Glomerular visceral epithelial cell (primary cell): ENCODE results near the gene CYTH1.

ENCODE experiments used
- DNase-seq: peaks from one replicate; pipeline ENCODE4 v3.0.0-alpha.2; 2016; ENCODE audit errors: extremely low spot score

Gene CYTH1, protein sequence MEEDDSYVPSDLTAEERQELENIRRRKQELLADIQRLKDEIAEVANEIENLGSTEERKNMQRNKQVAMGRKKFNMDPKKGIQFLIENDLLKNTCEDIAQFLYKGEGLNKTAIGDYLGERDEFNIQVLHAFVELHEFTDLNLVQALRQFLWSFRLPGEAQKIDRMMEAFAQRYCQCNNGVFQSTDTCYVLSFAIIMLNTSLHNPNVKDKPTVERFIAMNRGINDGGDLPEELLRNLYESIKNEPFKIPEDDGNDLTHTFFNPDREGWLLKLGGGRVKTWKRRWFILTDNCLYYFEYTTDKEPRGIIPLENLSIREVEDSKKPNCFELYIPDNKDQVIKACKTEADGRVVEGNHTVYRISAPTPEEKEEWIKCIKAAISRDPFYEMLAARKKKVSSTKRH

DNA sequence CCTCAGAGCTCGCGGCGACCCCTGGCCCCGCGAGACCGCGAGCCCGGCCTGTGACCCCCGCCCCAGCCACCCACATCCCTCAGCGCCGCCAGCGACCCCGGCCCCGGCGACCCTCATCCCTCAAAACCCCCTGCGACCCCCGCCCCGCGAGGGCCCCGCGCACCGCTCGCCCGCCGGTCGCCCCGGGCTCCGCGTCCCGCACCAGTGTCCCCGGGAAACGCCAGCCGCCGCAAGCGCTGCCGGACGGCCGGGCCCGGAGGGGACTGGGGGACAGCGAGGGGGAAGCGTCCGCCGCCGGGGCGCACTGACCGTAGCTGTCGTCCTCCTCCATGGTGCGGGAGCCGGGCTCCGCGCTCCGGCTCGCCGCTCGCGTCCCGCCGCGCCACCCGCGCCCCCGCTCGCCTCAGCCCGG lies at the start of gene CYTH1:
Gene CYTH1, minus strand, starts transcription at position 381 of the 412 bp plus-strand sequence. Its CDS starts 50 bp downstream, at position 331.
- no peak for DNase-seq

DNA sequence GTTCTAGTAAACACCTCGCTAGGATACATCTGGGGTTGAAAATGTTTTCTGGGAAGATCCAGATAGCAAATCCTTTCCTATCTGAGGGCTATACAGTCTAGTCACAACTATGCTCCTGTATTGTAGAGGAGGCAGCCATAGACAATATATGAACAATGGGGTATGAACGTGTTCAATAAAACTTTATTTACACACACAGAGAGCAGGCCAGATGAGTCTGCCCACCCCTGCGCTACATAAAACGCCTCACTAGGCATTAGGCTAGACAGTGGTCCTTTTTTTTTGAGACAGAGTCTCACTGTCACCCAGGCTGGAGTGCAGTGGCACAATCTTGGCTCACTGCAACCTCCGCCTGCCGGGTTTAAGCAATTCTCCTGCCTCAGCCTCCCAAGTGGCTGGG lies 47.4 kb upstream of the CYTH1 start:
- DNase-seq, result no peak

DNA sequence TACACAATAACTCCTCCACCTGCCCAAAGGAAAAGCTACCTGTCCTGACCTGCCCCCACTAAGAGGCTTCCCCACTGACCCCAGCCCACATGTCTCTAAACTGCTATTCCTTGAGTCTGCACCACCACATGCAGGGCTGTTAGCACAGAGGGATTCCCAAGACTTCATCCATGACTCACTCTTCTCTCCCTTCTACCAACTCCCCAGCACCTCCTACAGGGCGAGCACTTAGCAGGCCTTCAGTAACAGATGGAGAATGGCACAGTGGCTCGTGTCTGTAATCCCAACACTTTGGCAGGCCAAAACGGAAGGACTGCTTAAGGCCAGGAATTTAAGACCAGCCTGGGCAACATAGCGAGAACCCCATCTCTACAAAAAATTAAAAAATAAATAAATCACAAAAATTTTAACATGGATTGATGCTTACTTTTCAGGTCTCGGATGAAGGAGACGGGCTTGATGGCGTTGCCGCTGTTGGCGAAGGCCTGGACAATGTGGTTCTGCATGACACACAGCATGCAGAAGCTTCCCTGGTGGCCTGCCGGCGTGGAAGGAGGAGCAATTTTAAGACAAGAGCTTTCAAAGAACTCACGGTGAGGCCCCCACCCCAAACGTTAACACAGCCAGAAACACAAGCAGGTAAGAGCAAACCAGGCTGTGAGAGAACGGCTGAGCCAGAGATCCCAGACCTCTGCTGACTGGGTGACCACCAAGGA lies 46.6 kb upstream of the CYTH1 start:
- DNase-seq, result peak; percentile 25

DNA sequence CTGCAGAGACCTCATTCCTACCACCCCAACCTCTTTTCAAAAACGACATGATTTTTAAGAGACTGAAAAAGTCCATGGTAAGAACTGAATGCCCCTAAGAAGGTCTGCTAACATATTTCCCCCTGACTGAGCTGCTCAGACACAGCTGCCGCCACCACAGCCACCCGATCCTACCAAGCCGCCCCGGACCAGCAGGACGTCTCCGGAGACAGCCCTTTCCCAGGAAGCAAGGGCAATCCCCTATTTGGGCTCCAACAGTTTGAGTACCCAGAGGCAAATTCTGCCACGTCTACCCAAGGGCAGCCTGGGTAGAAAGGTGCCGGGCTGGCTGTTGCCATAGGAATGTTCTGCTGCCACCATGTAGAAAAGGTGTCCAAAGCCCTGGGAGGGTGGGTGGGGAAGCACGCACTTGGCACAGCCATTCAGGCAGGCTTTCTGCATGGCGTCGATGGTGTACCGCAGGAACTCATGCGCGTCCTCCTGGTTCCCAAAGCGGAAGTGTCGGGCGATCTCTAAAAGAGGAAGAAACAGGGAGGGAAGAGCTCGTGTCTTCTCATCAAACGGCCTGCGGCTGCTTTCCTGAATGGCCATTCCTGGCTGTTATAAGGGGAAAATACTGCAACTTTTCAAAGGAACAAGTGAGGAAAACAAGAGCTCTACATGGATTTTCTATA lies 44.9 kb upstream of the CYTH1 start:
- no peak for DNase-seq

DNA sequence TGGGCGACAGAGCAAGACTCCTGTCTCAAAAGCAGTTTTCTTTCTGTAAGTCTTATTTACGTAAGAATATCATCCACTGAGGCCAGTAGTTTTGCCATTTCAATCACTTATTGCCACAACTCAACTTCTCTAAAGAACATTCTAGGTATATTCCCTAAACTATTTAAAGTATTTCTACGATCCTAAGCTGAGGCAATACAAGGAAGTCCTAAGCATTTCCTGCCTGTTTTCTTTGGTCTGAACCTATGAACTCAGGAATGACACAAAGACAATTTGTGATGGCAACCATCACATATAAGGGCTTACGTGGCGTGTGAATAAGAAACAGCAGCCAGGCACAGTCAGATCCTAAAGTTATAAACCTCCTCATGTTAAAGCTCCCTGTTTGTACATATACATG lies 44.3 kb upstream of the CYTH1 start:
- no peak for DNase-seq

DNA sequence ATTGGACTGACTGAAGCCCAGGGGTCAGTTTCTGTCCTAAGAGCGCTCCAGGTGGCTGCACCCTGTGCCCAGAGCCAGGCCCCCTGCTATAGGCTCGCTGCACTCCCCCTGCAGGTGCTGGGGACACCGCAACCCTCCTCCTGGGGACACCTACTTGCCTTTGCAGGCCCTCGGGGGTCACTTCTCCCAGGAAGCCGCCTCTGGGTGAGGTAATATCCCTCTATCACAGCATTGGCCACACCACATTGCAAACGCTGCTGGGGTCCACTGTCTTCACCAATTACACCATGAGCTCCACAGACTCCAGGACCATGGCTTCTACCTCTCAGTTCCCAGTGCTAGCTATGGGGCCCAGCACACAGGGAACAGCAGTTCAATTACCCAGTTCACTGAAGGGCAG lies 43.6 kb upstream of the CYTH1 start:
- DNase-seq, result no peak

DNA sequence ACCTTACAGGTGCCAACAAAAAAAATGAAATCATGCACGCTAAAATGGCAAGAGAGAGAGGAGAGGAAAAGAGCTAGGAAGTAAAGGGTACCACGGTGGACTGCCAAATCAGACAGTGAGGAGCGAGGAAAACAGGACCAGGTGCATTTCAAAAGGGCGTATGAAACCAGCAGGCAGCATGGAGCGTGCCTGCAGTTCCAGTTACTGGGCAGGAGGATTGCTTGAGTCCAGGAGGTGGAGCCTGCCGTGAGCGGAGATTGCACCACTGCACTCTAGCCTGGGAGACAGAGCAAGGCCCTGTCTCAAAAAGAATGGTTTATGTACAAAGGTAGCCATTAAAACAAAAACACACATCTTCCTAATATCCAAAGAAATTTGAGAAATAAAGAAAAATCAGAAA lies 42.2 kb upstream of the CYTH1 start:
- no peak for DNase-seq

DNA sequence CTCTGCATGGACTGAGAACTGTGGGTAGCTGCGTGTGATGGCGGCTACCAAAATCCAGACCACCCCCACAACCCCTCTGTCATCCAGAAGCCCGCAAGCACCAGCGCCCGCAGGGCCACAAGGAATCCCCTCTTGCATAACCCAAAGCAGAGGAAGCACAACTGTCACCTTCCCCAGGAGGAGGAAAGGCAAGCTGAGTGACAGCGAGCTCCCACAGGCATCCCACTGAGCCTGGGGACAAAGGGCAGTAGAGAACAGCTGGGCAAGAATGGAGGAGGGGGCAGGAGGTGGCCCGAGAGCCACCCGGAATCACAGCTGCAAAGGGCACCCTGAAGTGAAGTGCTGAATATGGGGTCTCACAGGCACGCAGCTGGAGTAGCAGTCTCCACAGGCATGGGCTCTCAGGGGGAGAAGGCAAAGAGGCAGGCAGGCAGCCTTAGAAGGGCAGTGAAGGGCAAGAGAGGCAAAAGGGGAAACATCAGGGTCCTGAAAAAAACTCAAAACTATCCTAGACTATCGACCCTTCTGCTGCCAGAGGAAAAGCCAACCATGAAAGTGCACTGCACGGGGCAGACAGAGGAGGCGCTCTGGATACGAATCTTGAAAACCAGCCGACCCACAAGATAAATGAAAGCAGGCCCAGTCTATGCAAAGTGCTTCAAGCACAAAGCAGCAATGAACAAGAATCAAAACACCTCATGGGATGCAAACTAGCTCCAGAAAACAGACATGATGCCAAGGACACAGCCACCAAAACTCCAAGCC lies 41.4 kb upstream of the CYTH1 start:
- DNase-seq, result no peak

DNA sequence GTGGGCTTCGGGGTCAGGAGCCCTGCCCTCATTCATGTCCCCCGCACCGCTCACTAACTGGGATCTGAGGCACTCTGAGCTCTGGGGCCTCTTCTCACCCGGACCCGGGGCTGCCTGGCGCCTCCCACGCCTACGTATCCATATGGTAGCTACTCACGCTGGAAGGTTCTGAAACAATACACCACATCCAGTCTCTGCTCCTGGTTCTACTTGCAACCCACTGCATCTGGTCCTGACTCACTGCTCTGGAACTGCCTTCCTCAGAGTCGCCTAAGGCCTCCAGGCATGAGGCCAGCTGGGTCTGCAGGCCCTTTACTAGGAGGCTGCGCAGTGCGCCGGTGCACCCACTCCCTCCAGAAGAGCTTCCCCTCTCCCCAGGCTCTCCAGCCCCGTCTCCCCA lies 40.5 kb upstream of the CYTH1 start:
- DNase-seq, result no peak

DNA sequence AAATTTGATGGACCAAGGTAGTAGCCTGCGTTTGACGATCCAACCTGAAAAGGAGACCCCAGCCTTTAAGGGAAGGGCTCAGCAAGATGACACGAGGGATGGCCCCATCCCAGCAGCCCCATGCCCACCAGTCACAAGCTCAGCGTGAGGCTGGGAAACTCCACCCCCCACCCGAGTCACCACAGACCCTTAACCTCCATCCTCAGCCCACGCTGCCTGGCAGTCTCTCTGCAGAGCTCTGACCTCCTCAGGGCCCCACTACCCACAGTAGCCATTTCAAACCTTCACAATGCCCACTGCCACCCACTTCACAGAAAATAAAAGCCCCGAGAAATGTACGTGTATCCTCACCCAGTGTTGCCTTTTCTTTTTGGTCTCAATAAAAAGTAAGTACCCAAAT lies 39.9 kb upstream of the CYTH1 start:
- DNase-seq, result no peak

DNA sequence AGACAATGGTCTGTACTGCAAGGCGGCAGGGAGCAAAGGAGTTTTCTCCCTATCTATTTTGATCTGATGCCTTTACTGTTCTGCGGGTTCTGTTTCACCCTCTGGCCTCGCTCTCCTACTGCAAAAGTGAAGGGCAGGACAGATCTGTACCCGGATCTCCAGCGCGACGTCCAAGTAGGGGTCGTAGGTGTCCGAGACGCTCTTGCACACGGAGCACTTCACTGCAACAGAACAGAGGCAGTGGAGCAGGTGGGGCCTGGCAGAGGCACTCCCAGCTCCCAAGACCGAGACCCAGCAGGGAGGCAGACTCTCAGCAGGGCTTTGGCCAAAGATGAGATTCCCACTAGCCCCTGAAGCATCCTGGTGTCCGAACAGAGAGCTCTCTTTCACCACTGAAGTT lies 38.8 kb upstream of the CYTH1 start:
- no peak for DNase-seq

DNA sequence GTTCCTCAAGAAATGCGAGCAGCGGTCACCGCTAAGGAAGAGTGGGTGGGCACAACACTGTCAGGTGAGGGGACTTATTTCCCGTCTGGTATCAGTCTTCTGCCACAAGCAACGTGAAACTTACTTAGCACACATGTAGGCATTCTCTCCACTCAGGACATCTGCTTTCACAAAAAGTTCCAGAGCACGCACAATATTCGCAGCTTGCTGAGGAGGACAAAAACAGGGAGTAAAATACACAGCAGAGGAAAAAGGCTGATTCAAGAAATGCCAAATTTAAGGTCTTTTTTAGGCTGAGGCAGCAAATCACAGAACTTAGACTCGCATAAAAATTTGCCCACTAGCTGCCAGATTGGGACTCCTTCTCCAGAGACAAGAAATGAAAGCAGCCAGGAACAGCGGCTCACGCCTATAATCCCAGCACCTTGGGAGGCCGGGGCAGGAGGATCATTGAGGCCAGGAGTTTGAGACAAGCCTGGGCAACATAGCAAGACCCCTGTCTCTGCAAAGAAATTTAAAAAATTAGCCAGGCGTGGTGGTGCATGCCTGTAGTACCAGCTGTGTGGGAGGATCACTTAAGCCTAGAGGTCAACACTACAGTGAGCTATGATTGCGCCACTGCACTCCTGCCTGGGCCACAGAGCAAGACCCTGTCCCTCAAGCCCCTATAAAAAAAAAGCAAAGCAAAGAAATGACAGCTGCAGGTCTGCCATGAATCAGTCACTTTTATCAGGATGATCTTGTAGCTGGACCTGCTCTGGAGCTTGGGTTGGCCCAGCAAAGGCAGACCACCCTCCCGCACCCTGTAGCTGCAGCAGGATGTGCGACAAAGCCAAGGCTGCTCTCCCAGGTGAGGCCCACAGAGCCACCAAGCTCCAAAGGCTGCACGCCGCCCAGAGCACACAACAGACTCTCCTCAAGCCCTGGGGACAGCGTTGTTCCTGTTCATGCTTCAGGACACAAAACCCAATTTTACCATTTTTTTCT lies 38.0 kb upstream of the CYTH1 start:
- no peak for DNase-seq

DNA sequence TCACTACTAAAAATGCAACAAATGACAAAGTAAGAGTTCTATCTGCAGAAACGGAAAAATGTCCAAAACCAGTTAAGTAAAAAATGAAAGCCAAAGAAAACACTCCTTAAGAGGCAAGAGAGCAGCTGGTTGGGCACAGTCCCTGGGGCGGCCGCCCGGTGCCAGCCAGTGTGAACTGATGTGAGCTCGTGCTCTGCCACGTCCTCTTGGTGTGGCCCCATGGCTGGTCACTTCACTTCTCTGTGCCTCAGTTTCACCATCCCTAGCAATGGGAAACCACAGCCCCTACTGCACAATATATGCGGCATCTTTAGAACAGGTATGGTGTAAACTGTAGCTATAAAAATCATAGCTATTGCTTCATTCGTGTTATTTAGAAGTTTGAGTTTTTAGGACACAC lies 37.3 kb upstream of the CYTH1 start:
- no peak for DNase-seq

DNA sequence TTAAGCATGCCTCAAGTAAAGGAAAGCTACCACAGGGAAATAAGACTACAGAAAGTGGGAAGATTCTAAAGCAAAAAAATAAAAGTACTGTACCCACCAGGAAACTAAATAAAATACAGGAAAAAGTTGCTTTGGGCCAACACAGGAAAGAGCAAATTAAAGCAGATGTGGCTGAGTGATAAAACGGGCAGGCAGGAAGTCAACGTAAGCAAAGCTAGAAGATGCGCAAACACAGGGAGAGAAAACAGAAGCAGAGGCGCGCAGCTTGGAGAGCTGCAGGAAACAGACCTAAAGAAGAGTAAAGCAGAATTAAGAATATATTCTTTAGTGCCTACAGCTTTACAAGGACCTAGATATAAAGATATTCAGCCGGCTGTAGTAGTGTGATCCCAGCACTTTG lies 36.9 kb upstream of the CYTH1 start:
- DNase-seq, result no peak

DNA sequence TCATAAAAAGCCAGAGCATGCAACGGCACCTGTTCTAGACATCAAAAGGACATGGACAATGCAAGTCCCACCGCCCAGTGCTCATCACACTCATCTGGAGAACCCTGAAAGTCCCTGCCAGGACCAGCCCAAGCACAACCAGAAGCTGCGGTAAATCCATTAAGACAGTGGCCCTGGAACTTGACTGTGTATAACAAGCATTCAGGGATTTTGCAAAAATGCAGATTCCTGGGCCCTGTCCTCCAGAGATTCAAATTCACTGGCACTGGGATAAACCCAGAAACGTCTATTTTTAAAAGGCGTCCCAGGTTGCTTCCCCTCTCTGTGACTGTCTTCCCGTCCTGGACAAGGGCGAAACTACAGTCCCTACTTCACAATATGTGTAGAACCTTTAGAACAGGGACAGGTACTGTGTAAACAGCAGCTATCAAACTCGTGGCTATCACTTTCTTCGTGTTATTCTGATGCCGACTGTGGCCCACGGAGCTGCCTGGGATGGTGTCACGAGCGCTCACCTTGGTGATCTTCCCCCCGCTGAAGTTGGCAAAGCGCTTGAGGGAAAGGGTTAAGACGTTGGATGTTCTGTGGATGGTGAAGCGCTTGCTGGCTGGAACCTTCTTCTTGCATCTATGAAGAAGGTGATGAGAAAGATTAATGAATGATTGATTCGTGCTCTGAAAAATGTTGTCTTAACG lies 36.2 kb upstream of the CYTH1 start:
- DNase-seq, result no peak

DNA sequence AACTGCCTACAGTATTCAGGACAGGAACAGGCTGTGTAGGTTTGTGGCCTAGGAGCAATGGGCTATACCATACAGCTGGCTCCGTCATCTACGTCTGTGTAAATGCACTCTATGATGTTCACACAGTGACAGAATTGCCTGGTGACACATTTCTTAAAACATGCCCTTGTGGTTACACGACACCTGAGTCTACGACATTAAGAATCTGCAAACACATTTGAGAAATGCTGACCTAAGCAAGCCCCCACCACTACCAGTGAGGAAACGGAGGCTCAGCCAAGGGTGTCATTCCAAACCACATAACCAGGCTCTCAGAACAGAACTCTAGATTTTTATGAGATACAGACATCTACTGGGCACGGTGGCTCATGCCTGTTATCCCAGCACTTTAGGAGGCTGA lies 35.0 kb upstream of the CYTH1 start:
- no peak for DNase-seq

DNA sequence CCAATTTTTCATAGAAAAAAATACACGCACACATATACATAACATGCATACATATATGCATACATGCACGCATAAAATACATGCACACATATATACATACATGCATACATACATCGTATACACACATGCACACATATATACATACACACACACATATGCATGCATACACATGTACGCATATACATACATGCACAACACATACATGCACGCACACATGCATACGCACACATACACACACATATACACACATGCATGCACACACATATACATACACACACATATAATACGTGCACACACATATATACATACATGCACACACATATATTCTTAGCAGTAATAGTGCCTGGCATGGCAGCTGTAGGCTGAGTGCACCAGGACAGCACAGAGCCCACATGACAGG lies 33.6 kb upstream of the CYTH1 start:
- DNase-seq, result no peak

DNA sequence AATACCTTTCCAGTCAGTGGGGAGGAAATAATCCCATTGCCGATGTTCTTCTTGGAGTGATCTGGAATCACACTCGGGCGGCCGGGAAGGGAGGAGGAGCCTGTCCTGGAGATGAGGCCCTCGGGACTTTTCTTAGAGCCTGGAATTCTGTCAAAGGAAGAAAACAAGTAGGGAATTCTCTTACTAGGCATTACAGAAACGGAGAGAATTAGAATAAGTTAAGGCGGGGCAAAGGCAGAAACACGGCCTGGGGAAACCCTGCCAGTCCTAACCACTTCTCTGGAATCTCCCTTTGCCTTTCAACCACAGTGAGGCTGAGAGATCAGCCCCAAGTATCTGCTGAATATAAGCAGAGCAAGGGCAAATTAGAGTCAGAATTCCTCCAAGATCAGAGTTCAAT lies 30.8 kb upstream of the CYTH1 start:
- no peak for DNase-seq

DNA sequence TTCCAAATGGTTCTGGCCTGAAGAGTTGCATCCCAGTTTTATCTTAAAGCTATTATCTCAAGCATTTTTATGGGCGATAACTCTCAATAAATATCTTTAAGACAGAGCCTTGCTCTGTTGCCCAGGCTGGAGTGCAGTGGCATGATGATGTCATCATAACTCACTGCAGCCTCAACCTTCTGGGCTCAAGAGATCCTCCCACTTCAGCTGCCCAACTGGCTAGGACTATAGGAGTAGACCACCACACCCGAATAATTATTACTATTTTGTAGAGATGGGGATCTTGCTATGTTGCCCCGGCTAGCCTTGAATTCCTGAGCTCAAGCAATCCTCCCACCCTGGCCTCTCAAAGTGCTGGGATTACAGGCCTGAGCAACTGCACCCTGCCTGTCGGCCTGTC lies 26.1 kb upstream of the CYTH1 start:
- DNase-seq, result no peak

DNA sequence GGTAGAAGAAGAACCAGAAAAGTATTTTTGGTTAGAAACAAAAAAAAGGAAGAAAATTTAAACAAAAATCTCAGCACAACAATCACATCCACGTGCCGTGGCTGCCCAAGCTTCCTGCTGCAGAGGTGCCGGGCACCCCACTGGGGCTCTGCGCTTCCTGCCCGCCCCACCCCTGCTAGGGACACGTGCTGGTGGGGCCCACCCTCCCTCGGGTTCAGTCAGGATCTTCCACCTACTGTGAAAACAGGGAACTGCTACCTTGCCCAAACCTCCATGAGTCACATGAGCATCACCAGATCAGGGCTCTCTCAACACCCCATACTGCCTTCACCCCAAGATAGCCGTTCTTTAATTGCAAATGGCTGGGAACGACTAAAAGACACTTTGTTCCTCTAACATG lies 24.4 kb upstream of the CYTH1 start:
- DNase-seq, result no peak
